Right ventricle myocardium inferior (tissue), 1 donor: ENCODE results near the gene RPA1. TPM values are rescaled to one million over a fixed set of nuclear protein-coding genes. Genes with fewer than 3 reads are reported as not detected.

Source experiments
- ATAC-seq: fragments of 200-7000 bp; cut with Tn5 transposase; one replicate; pipeline ENCODE4 v1.9.1; 2020; ENCODE audit warnings: mild to moderate bottlenecking, moderate library complexity
- DNase-seq: peaks from one replicate; pipeline ENCODE4 v3.0.0; 2021; ENCODE audit errors: missing footprints
- intact Hi-C: fragments of 100-400 bp; cut with DNase I; formaldehyde crosslinking; loops from one replicate; pipeline ENCODE4 v1.11.0; 2022
- total RNA-seq: library from RNA; stranded (reverse); fragmentation: NEBNext Ultra II Directional; extraction: Animal tissue kit (Norgen Biotek cat#: 25700); gene quantifications from one replicate; pipeline ENCODE4 v1.2.1, GENCODE V29; 2021
- donor health status: DM: no; HTN: yes; CAD: no; lungs with severe emphysema.

RPA1 gene
- total RNA-seq, 1 donor from 2014 or later, result 56.3 TPM

DNA sequence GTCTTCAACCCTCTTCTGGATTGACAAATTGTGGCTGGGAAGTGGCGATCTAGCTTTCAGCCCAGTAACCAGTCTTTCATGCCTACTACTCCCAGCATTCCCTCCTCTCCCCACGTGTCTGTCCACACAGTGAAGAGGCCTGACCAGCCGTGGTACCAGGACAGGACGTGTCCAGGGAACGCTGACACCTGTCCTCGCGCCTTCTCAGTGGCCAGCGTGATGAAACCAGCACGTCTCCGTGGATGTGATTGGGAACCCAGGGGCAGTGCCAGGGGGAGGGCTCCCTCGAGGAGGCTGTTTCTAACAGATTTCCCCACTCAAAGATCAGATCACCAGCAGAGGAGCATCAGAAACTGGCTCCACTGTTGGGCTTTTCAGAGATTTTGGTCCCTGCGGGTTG is 69.1 kb downstream of the RPA1 start:
- DNase-seq (no peak), ATAC-seq (no peak)
- intact Hi-C loops, result no loop called here

DNA sequence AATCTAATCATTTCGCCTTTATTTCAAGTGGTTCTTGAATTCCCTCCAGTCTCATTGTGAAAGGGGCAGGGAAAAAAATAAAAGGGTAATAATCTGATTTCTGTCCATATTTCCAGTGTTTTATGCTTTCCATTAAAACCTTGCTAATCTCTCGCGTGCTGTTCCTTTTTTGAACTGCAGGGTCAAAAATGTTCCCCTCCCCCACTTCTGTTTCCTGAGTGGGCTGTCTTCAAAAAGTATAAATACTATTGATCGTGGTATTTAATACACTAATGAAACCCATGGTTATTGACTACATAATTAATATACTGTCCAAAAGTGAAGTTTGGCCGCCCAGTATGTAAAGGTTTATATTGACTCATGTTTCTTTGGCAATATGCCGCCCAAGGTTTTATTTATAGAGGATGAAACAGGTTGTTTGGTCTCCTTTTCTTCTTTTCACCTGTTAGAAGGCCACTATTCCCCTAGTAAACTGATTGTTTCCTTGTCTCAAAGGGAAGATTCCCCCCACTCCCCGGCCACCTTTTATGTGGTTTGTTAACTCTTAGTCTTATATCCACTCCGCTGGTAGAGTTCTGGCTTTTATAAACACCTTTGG is 69.7 kb downstream of the RPA1 start:
- intact Hi-C loops, result no loop called here
- ATAC-seq, result no peak

DNA sequence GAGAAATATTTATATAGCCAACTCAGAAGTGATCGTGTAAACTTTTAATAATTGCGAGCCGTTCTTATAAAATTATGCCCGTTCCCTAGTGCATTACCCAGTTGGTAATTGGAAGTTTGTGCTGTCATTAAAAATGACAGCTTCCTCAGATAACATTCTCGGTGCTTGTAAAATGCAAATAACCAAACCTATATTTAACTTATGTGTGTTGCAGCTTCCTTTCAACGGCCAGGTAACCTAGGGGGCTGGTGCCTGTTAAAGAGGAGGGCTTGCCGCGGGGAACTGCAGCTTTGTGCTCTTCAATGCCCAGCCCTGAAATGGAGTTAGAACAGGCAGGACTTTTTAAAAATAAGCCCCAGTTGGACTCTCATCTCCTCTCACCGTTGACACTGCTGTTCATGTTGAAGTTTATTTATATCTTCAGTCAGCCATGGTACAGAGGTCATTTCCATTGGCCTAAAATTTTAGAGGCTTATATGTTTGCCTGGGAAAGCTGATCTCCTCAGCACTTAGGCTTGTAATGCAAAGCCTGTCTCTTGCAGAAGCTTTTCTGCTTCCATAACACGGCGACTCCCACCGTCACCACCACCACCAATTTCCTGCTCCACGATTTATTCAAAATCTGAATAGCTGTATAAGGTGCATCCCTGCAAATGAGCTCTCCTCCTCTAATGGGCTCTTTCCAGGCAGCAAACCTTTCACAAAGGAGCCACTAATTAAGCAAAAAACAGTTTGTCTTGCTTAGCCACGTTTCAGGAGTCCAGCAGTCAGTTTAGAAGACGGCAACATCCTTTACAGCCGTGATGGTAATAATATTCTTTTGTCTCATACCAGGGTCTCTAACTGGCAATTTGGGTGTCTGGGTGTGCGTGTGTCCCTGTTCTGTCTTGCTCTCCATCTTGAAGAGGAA is 74.7 kb downstream of the RPA1 start:
- ATAC-seq (no peak), DNase-seq (no peak)
- intact Hi-C loops, result no loop called here

More for the DNA sequence above, 69.7 kb downstream of the RPA1 start:
- DNase-seq, result no peak

DNA sequence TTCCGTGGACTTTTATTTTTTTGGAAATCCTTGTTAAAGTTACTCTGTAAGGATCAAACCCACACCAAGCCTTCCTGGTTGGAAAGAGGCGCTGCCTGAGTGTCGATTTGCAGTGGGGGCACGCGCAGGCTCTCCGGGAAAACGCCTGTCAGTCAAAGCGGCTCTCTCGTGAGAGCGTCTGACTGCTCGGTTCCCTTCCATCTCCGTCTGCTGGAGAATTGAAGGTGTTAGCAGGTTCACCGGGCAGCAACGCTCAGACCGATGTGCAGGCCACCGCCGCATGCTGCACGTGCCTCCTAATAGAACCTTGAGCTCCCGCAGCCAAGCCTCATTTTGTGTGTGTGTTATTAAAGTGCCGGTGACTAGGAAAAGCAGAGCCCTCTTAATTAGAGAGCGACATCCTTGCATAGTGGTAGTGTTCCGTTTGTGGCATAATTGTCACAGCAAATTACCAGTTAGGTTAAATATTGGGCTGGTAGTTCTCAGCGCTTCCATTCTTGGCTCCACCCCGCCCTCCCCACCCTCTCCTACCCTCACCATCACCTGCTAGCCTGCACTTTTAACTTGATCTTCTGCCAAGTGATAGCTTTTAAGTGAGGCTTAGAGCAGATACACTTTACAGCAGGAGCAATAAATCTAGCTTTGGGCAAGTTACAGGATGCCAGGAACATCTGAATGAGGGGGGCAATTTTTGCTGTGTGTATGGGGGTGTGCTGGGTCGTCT is 75.5 kb downstream of the RPA1 start:
- ATAC-seq, result peak; percentile 18
- intact Hi-C loops, result no loop called here
- DNase-seq, result no peak

DNA sequence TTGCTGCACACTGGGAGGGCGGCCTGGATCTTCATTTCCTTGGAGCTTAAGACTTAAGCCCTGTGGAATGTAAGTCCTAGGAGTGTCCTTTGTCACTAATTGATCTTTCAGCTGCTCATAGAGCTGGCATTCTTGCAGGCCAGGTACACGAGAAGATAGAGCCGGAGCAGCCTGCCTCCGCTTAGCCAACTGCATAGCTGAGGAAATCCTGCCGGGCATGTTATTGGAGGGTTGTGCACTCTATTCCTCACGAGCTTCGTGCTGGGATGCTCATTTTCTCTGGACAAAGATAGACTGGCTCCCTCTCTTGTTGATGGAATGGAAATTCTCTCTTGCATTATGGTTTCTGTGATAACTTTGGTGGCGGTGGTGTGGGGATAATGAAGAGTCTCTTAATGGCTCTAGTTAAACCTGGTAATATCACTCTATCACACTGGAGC is 76.9 kb downstream of the RPA1 start:
- intact Hi-C loops, result no loop called here
- no peak for ATAC-seq
- no peak for DNase-seq

DNA sequence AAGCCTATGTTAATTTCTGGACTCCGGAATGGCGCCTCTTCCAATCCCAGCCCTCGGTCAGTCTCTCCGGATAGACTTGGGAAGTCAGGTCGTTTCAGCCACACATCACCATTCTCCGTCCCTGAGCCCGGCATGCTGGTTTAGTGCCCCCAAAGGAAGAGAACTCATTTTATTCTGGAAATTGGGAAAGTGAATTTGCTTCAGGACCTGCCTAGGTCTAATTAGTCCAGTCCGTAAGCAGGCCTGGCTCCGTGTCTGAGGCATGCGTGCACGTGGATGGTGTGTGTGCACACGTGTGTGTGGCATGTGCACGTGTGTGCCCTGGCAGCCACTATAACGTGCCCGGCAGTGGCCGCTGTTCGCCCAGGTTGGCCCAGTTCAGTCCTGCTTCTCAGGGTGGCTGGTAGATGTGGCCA is 77.4 kb downstream of the RPA1 start:
- no peak for ATAC-seq
- DNase-seq, result no peak
- intact Hi-C loops, result no loop called here

DNA sequence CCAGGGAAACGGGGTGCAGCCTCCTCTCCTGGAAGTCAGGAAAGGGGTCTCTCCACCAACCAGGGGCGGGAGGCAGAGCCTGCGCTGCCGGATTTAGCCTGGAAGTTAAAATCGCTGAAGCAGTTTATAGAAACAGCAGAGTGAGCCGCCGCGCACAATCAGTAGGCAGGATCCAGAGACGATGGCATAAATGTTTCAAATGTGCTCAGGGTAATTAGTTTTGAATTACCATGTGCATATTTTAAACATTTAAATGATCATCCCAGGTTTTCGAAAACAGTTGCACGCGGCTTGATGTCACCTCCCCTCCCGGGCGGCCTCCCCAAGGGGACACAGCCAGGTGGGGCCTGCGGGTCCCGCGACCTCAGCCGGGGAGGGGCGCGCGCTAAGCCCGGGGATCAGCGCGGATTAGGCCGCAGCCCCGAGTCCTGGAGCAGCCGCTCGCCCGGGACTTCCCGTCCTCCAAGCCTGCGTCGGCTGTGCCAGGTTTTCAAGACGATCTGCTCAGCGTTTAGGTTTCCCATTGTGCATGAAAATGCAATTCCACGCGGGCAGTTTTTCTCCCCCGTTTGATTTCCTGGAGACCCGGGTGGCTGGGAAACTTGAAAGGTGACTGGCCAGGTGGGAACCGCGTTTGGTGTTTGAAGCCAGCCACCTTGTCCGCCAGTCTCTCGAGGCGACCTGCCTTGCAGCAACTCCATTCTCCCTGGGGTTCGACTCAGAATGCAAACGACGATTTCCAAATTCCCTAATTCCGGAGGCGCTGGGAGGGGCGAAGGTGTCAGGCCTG is 78.3 kb downstream of the RPA1 start:
- intact Hi-C loops, result loop anchor here (1.0 kb wide), 1 partner anchor 118 kb away; no protein-coding TSS in a partner anchor
- DNase-seq (no peak), ATAC-seq (peak; percentile 42)

DNA sequence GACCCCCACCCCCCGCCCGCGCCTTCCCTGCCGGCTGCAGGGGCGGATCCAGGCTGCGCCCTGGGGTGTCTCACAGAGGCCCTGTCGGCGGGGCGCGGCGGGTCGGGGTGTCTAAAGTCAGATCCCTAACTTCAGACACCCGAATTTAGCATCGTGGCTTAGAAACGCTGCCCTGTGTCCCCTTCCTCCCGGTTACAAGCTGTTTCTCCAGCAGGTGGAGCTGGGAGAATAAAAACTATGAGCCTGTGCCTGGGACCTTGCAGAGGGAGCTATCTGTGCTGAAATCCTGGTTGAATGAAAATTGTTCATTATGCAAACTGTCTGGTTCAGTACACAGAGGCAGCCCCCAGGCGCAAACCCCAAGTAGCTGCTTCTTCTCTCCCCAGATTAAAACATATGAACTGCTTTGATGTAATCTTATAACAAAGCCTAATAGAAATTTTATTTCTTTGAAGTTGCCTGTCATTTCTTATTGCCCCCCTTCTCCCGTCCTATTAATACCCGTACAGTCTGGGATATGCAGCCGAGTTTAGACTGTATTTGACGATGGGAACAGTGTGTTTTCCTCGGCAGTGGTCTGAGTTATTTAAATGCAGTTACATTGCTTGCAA is 79.0 kb downstream of the RPA1 start:
- no peak for DNase-seq
- peak; percentile 82 for ATAC-seq
- intact Hi-C loops, result loop anchor here (1.0 kb wide), 1 partner anchor 117 kb away; no protein-coding TSS in a partner anchor

DNA sequence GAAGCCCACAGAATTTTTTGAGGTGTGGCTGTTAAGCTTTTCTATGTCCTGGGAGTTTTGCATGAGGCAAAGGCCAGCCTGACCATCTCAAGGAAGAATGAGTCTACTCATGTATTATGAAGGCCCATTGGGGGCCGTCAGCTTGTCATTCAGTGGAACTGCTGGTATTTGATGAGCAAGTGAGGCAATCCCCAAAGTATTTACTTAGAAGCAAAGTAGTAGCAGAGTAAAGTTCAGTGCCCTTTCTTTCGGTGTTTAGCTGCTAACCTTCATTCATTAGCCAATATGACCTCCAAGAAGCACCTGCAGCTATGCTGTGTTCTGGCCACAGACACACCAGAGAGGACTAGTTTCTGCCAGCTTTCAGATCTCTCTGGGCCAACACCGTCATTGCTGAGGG is 80.2 kb downstream of the RPA1 start:
- no peak for DNase-seq
- intact Hi-C loops, result no loop called here
- ATAC-seq, result no peak

DNA sequence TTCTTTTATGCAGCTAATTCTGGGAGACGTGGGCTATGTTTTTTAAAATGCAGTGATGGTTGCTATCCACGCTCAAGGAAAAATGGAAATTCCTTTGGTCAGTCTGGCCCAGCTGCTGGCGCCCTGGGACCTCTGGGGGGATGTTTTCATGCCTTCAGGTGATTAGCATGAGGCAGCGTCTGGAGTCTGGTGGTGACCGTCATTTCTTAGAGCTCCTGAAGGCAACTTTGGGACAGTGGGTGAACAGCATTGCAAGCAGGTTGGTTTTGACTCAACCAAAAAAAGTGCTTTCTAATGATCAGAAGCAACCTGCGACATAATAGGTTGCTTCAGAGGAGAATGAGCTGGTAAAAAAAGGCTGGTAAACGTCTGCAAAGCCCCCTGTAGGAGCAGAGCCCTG is 82.3 kb downstream of the RPA1 start:
- DNase-seq, result no peak
- intact Hi-C loops, result no loop called here
- no peak for ATAC-seq

DNA sequence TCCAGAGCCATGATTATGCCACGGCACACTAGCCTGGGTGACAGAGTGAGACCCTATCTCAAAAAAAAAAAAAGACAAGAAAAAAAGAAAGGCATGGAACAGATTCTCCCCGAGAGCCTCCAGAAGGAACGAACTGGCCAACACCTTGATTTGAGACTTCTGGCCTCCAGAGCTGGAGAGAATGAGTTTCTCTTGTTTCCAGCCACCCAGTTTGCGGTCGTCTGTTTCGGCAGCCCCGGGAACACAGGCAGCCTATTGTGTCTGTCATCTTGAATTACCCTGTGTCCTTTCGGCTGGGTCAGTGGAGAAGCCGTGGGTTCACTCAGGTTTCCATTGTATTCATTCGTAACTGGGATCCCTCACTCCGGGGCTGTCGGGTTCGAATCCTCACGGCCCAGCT is 83.9 kb downstream of the RPA1 start:
- DNase-seq (no peak), ATAC-seq (no peak)
- intact Hi-C loops, result no loop called here

DNA sequence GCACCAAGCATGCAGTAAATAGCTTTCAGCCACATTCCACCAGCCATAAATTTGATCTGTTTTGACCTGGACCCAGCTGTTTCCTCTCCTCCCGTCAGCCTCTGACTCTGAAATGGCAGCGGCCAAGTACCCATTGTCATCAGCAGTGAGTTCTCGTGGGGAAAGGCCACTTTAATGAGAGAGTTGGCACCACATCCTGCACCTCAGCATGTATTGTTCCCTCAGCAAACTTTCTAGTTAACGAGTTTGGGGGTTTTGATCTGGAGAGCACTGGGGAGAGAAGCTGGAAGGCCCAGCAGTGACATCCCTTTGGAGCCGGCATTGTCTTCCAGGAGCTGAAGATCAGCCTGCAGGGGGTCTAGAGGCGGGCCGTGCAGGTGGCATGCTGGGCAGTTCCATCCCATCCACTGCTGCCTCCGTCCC is 84.9 kb downstream of the RPA1 start:
- ATAC-seq, result no peak
- intact Hi-C loops, result no loop called here
- no peak for DNase-seq

DNA sequence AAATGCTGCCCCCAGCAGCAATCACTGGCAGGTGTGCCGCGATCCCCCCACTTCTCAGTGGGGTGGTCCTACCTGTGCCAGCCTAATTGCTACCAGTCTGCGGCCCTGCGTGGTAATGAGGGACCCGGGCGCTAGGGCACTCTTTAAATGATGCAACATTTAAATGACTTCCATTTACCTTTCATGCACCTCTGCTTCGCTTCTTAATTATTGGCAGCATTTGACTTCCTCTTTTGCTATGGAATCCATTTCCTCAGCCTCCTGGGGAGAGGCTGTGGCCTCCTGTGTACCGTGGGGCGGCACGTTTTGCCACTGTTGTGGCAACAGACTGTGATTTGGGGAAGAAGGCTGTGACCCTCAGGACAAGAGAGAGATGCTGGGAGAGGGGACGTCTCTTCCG is 86.1 kb downstream of the RPA1 start:
- no peak for DNase-seq
- ATAC-seq, result no peak
- intact Hi-C loops, result no loop called here

DNA sequence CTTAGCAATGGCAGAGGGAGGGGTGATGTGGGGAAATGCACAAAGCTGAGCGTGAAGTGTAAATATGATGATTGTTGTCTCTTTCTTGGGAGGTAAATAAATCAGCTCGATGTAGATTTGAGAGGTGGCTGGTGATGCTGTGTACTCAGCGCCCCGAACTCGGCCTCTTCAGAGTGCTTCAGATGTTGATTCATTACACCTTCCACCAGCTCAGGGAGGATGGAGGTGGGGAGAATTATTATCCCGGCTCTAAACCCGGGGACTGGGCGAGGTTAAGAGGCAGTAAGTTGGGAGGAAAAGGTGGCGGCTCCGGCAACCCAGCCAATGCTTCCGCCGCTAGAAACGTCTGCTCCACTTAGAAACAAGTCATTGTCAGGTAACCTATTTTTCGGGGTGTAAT is 86.5 kb downstream of the RPA1 start:
- no peak for ATAC-seq
- intact Hi-C loops, result no loop called here
- DNase-seq, result no peak

DNA sequence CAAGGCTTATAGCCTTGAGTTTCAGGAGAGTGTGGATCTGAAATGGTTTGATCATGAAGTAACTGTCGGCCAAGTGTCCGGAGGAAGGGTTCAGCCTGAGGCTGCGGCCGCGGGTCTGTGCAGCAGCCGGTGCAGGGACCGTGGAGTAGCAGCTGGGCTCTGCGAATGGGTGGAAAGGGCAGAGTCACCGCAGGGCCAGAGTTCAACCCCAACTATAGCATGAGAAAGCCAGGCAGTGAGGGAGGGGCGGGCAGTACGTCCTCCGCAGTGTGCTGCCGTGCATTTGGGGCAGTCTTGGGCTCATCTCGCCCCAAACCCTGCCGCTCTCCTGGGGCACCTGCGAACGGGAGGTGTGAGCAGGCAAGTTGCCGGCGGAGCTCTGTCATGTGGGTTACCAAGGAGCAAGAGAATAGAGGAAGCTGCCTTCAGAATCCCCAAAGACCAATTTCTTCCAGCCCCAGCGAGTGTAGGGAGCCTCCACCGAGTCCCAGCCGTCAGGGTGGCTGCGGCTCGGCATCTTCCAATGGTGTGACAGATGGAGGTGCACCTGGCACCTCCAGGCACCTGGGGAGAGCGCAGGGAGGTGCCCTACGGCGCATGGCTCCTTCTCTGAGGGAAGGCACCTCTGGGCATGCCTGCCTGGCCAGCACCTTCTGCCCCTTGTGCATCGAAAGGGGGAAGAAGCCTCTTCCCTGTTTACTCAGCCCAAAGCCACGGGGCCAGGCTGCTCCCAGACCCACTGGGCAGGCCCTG is 87.3 kb downstream of the RPA1 start:
- DNase-seq (peak; percentile 31), ATAC-seq (no peak)
- intact Hi-C loops, result no loop called here

DNA sequence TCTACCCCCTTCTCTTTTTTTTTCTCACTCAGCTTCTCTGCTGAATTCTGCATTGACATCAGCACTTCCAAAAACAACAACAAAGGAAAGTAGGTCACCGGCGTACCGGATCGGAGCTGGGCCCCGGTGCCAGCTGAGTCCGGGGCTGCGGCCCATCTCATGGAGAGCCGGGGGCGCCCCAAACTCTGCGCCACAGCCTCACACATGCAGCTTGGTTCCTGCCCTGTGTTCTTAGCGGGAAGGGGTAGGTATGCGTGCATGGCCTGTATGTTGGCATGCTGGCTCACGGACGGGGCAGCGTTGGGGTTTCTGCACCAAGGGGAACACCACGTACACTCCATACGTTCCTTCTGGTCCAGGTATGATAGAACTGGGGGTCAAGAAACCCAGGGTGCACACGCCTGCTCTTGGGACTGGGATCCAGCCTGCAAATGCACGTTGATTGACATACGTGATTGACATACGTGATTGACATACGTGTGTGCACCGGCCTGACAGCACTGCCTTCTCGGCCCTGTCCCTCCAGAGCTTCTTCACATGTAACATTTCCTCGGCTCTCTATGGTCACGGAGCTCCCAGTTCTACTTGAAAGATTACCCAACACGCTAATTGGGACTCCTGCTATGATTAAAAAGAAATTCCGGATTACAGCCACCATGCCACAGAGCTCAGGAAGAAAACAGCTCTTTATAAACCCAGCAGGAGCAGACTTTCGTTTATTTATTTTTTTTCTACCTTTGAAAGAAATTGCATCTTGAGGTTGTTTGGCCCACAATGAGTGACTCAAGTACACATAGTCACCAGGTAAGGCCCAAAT is 88.7 kb downstream of the RPA1 start:
- intact Hi-C loops, result no loop called here
- peak; percentile 44 for DNase-seq
- no peak for ATAC-seq

DNA sequence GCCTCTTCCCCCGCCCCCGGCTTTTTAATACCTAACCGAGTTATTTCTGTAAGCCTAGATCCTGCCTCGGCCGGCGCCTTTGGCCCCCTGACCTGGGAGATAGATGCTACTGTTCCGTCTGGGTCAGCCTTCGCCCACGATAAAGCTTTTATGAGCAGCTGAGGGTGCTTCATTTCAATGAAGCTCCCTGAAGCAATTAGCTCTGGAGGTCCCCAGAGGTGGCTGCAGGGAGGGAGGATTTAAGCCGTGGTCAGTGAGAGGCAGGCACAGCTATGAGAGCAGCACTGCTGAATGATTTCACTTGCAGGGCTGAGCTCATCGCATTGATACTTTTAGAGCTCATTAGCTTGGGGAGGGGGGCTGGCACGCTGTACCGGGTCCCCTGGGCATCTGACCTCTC is 89.4 kb downstream of the RPA1 start:
- intact Hi-C loops, result no loop called here
- ATAC-seq (no peak), DNase-seq (peak; percentile 46)
